Gastrocnemius medialis (tissue), 4 donors: Measurements from ENCODE around the gene MYCBP2. TPM values are rescaled to one million over a fixed set of nuclear protein-coding genes. Genes with fewer than 3 reads are reported as not detected.

Experiments used
- ATAC-seq, 2 donors: fragments of 150-250 bp; one replicate each; pipeline ENCODE4 v1.9.1; 2016
- DNase-seq, 2 donors: peaks; one replicate each; pipeline ENCODE4 v3.0.0-alpha.2; 2019
- H3K27ac ChIP-seq, 4 donors: fragments of 200-600 bp; sonication (generic); 1 replicate in 1 of 4; 2 replicates in 3 of 4; pipeline ENCODE4 v1.5.1; 2016 to 2018; ENCODE audit warnings: mild to moderate bottlenecking in 2 of 4, moderate library complexity in 1 of 4
- H3K27me3 ChIP-seq, 3 donors: fragments of 200-600 bp; sonication (generic) in 2 of 3; 1 replicate in 1 of 3; 2 replicates in 2 of 3; pipeline versions ENCODE4 v1.5.1 to v1.6.0; 2016 to 2019; ENCODE audit warnings: mild to moderate bottlenecking in 1 of 3, moderate library complexity in 1 of 3
- H3K36me3 ChIP-seq, 2 donors: fragments of 200-600 bp; sonication (generic) in 1 of 2; one replicate each; pipeline ENCODE4 v1.5.1; 2017 to 2018
- H3K4me1 ChIP-seq, 2 donors: fragments of 200-600 bp; sonication (generic) in 1 of 2; one replicate each; pipeline ENCODE4 v1.5.1; 2016 to 2017; ENCODE audit warnings: mild to moderate bottlenecking in 2 of 2
- H3K4me3 ChIP-seq, 4 donors: fragments of 200-600 bp; sonication (generic) in 3 of 4; 1 replicate in 1 of 4; 2 replicates in 3 of 4; pipeline ENCODE4 v1.5.1; 2016 to 2019; ENCODE audit warnings: mild to moderate bottlenecking in 2 of 4
- H3K9me3 ChIP-seq, 3 donors: fragments of 200-600 bp; sonication (generic) in 2 of 3; 1 replicate in 1 of 3; 2 replicates in 2 of 3; pipeline ENCODE4 v1.5.1; 2016 to 2019
- POLR2A ChIP-seq, 2 donors: fragments of 450-650 bp; IDR thresholded peaks; one replicate each; pipeline ENCODE4 v1.6.1; 2017; ENCODE audit warnings: antibody characterized with exemption in 2 of 2, mild to moderate bottlenecking in 2 of 2, moderate library complexity in 2 of 2
- in situ Hi-C, 4 donors: fragments of 200-750 bp; cut with MboI; loops; one replicate each; pipeline versions ENCODE4 v1.15.0 to v1.8.0; 2017; ENCODE audit warnings: low sequenced_read_pairs in 4 of 4
- intact Hi-C: fragments of 100-400 bp; cut with DNase I; formaldehyde crosslinking; loops from one replicate; pipeline ENCODE4 v1.15.1; 2023; ENCODE audit warnings: low total_unique reads
- total RNA-seq, 4 donors: library from RNA; depleted of rRNA; stranded (reverse); fragments of >200 nt; gene quantifications; one replicate each; pipeline versions ENCODE4 v1.1.0 to v1.2.3, GENCODE V29; 2016
- TF ChIP-seq, protein P1 (sequence below), 5 experiments: fragments of 450-650 bp in 3 of 5; fragments of 200-600 bp in 2 of 5; sonication (generic) in 2 of 5; IDR thresholded peaks in 4 of 5; conservative IDR thresholded peaks in 1 of 5; 1 replicate in 4 of 5; 2 replicates in 1 of 5; pipeline ENCODE4 v1.5.1; 2016 to 2019; ENCODE audit warnings: antibody characterized with exemption in 5 of 5, mild to moderate bottlenecking in 3 of 5, moderate library complexity in 3 of 5

MYCBP2 gene
- total RNA-seq, 4 donors from 2014 or later: 42.1 to 56.9 (median 45.1) TPM

DNA sequence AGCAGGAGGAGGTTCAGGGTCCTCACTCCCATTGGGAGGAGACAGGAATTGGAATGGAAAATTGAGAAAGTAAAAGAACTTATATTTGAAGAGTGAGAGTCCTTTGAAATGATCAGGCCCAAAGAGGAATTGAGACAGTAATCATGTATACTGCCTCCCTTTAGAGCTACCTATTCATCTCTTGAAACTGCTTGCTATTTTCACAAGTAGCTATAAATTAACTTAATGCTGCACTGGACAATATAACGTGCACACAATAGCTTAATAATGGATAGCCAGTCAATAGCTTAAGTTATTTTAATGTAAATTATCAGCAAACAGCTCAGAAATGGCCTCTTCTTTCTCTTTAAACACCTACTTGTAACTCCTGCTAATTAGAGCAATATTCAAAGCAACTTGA, 46.6 kb upstream of the MYCBP2 start:
- Histone ChIP-seq H3K27me3 (no peaks in the 10 kb centered on the region), H3K36me3 (no peaks in the 10 kb centered on the region), H3K4me1 (no peaks in the 10 kb centered on the region), H3K4me3 (no peak overlapping the region), H3K9me3 (no peaks in the 10 kb centered on the region), H3K27ac (no peak overlapping the region)
- TF ChIP-seq, protein P1, sequence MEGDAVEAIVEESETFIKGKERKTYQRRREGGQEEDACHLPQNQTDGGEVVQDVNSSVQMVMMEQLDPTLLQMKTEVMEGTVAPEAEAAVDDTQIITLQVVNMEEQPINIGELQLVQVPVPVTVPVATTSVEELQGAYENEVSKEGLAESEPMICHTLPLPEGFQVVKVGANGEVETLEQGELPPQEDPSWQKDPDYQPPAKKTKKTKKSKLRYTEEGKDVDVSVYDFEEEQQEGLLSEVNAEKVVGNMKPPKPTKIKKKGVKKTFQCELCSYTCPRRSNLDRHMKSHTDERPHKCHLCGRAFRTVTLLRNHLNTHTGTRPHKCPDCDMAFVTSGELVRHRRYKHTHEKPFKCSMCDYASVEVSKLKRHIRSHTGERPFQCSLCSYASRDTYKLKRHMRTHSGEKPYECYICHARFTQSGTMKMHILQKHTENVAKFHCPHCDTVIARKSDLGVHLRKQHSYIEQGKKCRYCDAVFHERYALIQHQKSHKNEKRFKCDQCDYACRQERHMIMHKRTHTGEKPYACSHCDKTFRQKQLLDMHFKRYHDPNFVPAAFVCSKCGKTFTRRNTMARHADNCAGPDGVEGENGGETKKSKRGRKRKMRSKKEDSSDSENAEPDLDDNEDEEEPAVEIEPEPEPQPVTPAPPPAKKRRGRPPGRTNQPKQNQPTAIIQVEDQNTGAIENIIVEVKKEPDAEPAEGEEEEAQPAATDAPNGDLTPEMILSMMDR (IDR thresholded peaks at IDR 0.05 in 4 of 5, conservative IDR thresholded peaks at IDR 0.05 in 1 of 5): no peak
- TF ChIP-seq POLR2A (IDR thresholded peaks at IDR 0.05): no peak
- no peak for DNase-seq
- in situ Hi-C loops (no loop called here), intact Hi-C loops (no loop called here)
- ATAC-seq: no peak

DNA sequence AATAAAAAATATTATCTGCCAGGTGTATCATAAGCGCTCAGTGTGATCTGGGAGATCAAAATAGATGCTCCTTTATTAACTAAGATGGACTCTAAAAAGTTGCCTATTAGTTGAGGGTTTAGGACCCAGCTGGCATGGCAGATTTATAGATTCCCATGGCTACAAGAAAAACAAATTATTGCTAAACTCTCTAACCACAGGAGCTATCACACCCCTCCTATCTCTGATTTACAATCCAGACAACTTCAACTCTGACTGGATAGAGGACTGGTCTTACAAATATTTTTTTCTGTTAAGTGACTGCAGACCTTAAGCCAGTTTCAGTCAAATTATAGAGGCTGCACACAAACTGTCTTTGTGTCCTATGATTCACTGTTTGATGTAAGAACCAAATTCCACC, 45.4 kb upstream of the MYCBP2 start:
- intact Hi-C loops (no loop called here), in situ Hi-C loops (no loop called here)
- ATAC-seq: no peak

DNA sequence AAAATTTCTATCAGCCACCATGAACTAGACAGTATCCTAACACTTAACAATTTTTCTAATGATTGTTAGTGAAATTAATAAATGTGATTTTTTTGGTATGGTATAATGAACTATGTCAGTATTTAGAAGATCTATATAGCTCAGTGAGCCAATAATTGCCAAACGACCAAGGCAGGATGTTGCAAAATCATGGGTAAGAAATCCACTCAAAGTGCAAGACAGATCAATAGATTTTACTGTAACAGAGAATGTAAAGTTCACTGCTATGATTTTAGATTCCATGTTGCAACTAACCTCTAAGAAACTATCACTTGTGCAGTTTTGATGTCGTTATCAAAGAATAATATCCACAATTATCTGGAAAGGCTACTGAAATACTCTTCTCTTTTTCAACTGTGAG, 44.0 kb upstream of the MYCBP2 start:
- H3K9me3 ChIP-seq: no peaks in the 10 kb centered on the region
- in situ Hi-C loops (no loop called here), intact Hi-C loops (no loop called here)
- no peak overlapping the region for H3K4me3 ChIP-seq
- no peak overlapping the region for H3K27ac ChIP-seq
- H3K36me3 ChIP-seq: no peaks in the 10 kb centered on the region
- TF ChIP-seq, protein P1 (IDR thresholded peaks at IDR 0.05 in 4 of 5, conservative IDR thresholded peaks at IDR 0.05 in 1 of 5): no peak
- TF ChIP-seq POLR2A (IDR thresholded peaks at IDR 0.05): no peak
- no peaks in the 10 kb centered on the region for H3K27me3 ChIP-seq
- ATAC-seq: no peak
- H3K4me1 ChIP-seq: no peaks in the 10 kb centered on the region
- DNase-seq: no peak

More for the DNA sequence above, 45.4 kb upstream of the MYCBP2 start:
- Histone ChIP-seq H3K9me3 (no peaks in the 10 kb centered on the region), H3K4me3 (no peak overlapping the region), H3K4me1 (no peaks in the 10 kb centered on the region), H3K27ac (no peak overlapping the region), H3K27me3 (no peaks in the 10 kb centered on the region), H3K36me3 (no peaks in the 10 kb centered on the region)
- TF ChIP-seq POLR2A (IDR thresholded peaks at IDR 0.05): no peak
- TF ChIP-seq, protein P1 (IDR thresholded peaks at IDR 0.05 in 4 of 5, conservative IDR thresholded peaks at IDR 0.05 in 1 of 5): no peak
- DNase-seq: no peak

DNA sequence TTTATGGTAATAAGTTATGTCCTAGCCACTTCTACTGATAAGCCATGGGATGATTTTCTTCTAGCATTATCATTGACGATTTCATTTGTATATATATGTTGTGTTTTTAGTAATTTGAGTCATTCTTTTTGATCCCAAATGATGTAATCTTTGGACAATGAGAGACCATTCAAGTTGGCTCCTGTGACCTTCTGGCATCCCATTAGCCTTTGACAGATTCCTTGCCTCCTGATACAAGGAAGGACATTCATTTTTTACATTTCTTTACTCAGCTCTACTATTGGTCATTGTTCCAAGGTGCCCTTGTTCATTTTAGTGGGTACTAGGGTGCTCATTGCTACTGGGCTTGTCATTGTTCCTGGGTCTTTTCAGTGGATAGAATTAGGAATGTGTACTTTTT, 35.3 kb upstream of the MYCBP2 start:
- Histone ChIP-seq H3K9me3 (no peaks in the 10 kb centered on the region), H3K36me3 (no peaks in the 10 kb centered on the region), H3K27me3 (no peaks in the 10 kb centered on the region), H3K4me3 (no peak overlapping the region), H3K27ac (no peak overlapping the region), H3K4me1 (no peaks in the 10 kb centered on the region)
- no peak for ATAC-seq
- TF ChIP-seq POLR2A (IDR thresholded peaks at IDR 0.05): no peak
- TF ChIP-seq, protein P1 (IDR thresholded peaks at IDR 0.05 in 4 of 5, conservative IDR thresholded peaks at IDR 0.05 in 1 of 5): no peak
- DNase-seq: no peak
- in situ Hi-C loops: no loop called here
- intact Hi-C loops: no loop called here

DNA sequence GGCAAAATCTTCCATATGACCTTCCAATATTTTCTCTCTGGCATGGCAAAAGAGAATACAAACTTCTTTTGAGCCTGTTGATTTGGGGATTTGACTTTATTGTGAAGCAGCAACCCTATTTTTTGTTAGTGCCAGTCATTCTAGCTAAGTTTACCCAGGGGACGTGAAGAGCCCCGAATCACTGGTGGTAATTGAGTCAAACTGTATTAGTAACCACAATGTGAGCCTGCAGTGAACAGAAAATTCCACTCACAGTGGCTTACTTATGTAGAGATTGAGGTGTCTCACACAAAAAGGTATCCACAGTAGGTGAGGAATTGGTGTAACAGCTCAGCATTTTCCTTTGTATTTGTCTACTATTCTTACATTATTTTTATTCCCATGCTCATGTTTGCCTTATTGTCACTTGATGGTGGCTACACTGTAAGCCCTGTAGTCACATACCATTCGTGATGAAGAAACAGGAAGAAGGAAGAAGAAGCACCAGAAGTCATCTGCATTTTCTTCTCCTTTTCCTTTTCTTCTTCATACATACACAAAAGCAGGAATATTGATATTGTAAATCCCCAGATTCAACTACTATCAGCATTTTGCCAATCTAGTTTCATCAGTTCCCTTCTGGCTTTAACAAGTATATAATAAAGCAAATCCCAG, 33.3 kb upstream of the MYCBP2 start:
- no peaks in the 10 kb centered on the region for H3K36me3 ChIP-seq
- intact Hi-C loops (no loop called here), in situ Hi-C loops (no loop called here)
- H3K9me3 ChIP-seq: no peaks in the 10 kb centered on the region
- no peak overlapping the region for H3K4me3 ChIP-seq
- ATAC-seq: no peak
- no peaks in the 10 kb centered on the region for H3K27me3 ChIP-seq
- no peak overlapping the region for H3K27ac ChIP-seq
- no peaks in the 10 kb centered on the region for H3K4me1 ChIP-seq
- TF ChIP-seq, protein P1 (IDR thresholded peaks at IDR 0.05 in 4 of 5, conservative IDR thresholded peaks at IDR 0.05 in 1 of 5): no peak
- TF ChIP-seq POLR2A (IDR thresholded peaks at IDR 0.05): no peak
- DNase-seq: no peak
